COLO829 (cell line): ENCODE results near the gene PYGO2.

Source experiments
- DNase-seq: peaks from one replicate; pipeline ENCODE4 v3.0.0; 2012; ENCODE audit warnings: low spot score

PYGO2 gene

DNA sequence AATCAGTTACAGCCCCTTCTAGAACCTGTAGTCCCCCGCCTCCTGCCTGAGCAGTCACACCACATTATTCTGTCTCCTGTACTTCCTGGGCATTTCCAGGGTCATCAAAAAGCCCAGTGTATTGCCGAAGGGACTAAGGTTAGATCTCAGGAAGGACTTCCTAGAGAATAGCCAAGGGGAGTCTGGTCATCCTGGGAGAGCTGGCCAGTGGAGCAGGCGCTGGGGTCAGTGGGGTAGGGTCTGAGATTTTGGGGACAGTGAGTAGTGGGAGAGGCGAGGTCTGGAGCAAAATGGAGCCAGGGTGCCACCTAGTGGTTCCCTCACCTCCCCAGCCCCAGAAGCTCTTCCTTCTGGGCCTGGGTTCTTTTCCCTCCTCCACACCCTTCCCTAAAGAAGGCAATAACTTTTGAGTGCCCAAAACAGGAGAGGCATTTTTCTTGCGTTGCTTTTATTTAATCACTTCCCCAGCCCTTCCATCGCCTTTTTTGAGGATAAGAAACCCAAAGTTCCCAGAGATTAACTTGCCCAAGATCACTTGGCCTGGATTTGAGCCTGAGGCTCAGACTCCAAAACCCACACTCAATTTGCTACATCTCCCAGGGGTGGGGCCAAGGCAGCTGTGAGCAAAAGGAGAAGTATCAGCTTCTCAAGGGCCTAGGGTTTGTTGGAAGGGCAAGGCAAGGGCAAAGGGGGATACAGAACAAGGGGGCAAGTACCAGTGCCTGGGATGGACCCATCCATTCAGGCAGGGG is 17.8 kb downstream of the PYGO2 start:
- DNase-seq, result peak; percentile 50

- no peak for DNase-seq
Observed at GRCh38 chr1:154941333-154942013, 20.1 kb downstream of the PYGO2 start.

GRCh38 chr1:154940651-154941194 is 20.9 kb downstream of the PYGO2 start:
- DNase-seq, result peak; percentile 47

DNA sequence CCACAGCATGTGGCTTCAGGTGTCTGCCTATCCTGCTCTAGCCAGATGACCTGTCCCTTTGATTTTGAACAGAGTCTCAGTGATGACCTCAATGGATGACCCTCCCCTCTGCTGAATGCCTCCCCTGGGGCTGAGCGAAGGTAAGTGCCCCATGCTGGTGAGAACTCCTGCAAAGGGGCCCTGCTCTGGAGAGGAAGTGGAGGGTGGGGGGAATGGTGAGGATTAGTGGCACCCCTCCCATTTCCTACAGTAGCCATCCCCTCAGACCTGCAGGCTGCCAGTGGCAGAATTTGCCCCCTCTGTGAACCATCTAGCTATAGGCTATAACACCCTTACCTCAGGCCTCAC is 21.4 kb downstream of the PYGO2 start:
- DNase-seq, result no peak

DNA sequence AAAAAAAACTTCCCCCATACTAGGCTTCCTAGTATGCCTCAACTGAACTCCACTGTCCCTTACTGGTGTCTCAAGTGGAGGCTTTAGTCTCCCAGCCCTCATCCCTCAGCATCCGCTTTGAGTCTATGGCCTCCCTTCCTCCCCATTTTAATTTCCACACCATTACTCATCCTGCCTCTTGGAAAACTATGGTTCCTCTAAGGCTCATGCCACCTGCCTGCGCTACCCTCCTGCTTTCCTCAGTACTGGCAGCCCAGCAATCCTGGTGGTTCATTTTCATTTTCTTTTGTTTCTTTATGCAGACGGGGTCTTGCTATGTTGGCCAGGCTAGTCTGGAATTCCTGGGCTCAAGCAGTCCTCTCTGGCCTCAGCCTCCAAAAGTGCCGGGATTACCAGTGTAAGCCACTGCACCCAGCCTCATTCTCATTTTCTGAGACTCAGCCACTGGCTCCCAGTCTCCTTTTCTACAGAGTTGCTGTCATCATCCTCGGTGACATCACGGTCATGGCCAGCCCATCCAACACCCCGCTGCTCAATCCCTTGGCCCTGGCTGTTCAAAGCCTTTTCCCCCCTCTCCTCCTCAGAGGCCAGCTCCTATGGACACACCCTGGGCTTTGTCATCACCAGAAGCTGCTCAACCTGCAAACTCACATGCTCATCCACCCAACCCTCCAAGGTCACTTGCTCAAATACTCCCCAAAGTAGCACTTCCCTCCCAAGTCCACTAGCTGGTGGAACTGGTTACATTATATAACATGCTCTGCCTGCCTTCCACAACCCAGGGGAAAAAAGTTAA is 22.8 kb downstream of the PYGO2 start:
- no peak for DNase-seq

GRCh38 chr1:154937988-154938386 is 23.6 kb downstream of the PYGO2 start:
- DNase-seq, result no peak

DNA sequence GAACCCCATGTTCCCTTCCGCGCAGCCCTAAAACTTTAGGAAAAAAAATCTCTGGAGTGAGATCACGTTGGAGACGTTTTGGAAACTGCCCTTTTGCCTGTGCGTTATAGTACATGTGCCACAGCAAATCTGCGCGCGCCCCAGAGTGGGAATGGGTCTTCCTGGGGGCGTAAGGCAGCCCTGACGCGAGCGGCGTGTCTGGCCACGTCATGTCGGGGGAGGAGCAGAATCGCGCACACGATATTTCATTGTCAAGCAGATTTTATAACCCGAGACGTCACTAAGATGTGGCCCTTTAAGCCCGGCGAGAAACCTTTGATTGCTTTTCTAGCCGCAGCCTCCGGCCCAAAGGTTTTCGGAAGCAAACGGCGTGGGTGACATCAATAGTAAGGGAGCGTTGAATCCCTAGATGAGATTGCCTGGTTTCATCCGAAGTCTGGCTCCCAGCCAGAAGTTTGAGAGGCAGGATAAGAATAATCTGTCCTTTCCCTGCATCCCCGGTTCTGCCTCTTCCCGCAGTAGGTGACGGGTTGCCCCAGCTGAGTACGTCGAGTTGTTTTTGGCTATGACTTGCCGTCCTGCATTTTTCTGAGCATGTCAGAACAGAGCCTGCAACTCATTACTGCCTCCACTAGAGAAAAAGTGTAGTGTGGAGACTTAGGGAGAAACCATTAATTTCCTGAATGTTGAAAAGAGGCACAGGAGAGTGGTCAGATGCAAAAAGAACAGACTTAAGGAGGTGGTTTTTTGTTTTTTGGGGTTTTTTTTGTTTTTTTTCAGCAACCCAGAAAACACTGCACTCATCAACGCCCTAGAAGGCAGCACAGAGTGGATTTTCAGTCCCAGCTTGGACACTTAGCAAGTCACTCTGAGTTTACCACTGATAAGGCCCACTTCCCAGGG is 24.2 kb downstream of the PYGO2 start:
- DNase-seq, result peak; percentile 98

GRCh38 chr1:154936555-154937084 is 25.0 kb downstream of the PYGO2 start, which contains the start of gene PMVK:
Gene PMVK (minus strand): TSS chr1:154936719. CDS start chr1:154936685, 34 bp downstream.
- DNase-seq, result peak; percentile 98

DNA sequence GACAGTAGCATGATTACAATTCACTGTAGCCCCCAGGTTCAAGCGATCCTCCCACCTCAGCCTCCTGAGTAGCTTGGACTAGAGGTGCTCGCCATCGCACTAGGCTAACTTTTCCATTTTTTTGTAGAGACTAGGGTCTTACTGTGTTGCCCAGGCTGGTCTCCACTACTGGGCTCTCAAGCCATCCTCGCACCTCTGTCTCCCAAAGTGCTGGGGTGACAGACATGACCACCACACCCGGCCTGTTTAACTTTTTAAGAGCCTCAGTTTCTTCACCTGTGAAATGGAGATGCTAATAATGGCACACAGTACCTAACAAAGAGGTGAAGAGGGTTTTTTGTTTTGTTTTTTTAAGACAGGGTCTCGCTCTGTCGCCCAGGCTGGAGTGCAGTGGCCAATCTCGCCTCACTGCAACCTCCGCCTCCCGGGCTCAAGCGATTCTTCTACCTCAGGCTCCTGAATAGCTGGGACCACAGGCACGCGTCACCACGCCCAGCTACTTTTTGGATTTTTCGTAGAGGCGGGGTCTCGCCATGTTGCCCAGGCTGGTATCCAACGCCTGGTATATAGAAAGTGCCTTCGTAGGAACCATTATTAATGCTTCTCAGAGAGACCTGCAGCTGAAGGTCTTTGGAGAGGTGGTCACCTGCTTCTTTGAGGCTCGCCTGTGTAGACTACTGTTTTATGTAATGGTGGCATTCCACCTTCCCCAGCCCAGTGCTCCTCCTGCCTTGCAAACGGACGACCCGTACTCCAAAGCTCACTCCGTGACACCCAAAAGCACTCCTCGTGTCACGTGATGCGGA is 25.6 kb downstream of the PYGO2 start:
- DNase-seq, result no peak

DNA sequence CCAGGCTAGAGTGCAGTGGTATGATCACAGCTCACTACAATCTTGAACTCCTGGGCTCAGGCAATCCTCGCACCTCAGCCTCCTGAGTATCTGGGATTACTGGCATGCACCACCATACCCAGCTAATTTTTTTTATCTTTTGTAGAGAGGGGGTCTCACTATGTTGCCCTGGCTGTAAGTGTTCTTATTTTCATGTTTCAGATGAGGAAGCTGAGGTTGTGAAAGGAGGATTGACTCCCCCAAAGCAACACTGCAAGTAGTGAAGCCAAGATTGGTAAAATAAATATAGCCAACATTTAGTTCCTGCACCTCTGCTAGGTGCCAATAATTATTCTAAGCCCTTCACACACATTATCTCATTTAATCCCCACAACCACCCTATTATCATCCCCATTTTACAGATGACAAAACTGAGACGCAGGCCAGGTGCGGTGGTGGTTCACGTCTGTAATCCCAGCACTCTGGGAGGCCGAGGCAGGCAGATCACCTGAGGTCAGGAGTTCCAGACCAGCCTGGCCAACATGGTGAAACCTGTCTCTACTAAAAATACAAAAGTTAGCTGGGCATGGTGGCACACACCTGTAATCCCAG is 27.1 kb downstream of the PYGO2 start:
- no peak for DNase-seq

GRCh38 chr1:154931940-154932487 is 29.6 kb downstream of the PYGO2 start:
- no peak for DNase-seq

GRCh38 chr1:154926201-154926600 is 35.4 kb downstream of the PYGO2 start:
- no peak for DNase-seq

DNA sequence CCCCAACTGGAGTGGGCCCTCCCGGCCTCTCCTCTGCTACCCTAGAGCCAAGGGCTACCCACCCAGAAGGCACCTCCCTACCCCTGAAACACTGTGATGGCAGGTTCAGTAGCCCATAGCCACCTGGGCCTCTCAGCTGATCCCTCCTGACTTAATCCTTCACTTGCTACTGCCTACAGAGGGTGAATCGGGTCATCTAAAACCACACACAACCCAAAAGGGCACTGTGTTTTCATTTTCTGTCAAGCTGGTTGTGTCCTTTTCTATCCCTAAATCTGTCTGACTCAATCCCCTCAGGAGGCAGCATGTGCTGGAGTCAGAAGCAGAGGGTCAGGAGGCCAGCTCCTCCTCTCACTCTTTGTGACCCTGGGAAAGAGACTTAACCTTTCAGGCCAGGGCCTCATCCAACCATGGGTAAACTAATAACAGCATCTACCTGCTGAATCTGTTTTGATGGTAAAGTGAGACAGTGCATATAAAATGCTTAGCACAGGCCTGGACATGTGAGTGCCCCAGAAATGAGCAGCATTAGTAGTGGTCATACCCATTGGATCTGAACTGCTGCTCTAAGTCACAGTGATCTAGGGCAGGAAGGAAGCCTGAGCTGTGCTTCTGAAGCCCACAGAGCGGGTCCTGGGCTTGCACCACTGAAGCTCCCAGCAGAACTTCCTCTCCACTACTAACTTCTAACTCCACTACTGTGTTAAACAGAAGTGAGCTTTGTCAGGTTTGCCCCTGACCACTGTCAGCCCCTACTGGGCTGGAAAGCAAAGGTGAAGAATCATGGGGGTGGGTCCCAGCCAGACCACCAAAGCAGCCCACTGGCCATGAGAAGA is 36.0 kb downstream of the PYGO2 start:
- DNase-seq, result no peak

GRCh38 chr1:154923695-154924094 is 37.9 kb downstream of the PYGO2 start:
- DNase-seq, result no peak

DNA sequence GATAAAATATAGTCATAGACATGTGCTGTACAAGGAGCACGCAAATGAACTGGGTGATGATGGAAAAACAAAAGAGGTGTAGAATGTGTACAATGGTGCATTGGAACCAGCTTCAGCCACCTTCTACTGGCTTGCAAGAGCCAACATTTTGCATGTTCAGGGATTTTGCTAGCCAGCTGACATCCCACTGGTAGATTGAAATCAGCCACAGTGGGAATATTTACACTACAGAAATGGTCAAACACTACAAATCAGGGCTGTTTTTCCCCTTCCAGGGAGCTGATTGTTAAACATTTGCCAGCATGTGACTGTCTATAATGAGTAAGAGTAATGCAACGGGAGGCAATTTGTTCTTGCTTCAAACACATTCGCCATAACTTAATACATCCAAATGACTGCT is 48.3 kb downstream of the PYGO2 start:
- no peak for DNase-seq

DNA sequence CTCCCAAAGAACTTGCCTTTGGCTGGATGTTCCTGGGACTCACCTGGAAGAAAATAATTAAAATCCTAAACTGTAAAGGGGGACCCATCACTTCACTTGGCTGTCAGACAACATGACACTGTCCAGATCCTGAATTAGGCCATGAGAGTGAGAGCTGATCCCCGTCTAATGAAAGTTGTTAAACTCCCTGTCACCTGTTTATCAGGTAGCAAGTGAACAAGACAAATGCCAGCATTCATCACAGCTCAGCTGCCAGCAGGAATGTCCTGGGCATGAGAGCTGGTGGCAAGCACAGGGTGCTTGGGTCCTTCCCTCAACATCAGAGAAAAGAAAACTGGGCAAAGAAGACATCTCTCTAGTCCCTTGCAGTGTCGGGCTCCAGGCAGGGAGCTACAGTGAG is 48.8 kb downstream of the PYGO2 start:
- no peak for DNase-seq

DNA sequence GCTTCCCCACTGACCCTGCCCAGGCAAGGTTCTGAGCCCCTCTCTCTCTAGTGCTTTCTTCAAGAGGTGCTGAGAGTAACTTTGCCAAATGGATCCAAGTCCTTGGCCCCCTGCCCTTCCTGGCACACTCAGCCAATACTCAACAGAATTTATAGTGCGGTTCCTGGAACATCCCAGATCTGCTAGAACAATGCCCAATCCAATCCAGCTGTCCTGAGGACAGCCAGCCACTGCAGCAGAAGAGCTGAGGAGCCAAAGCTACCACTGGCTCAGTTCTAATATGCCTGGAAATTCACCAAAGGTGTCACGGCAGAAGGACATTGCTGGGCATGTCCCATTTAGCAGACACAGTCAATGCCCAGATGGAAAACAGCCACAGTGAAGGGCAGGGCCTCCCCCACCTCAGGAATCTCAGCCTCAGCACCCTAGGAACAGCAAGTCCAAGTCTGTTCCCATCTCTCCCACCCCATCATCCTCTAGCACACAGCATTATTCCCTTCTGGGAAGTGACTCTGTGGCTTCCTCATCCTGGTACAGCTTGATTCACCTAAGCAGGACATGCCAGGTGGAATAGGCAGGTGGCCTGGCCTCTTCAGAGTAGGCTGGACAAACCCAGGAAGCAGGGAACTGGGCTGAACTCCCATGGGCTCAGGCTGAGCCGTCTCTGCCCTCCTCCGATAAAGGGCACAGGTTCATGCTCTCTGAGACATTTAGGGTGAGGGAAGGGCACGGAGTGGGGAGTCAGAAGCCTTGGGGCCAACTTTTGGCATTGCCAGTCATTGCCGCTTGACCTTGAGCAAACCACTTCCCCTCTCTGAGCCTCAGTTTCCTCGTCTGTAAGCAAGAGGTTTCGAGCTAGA is 49.7 kb downstream of the PYGO2 start:
- DNase-seq, result no peak

DNA sequence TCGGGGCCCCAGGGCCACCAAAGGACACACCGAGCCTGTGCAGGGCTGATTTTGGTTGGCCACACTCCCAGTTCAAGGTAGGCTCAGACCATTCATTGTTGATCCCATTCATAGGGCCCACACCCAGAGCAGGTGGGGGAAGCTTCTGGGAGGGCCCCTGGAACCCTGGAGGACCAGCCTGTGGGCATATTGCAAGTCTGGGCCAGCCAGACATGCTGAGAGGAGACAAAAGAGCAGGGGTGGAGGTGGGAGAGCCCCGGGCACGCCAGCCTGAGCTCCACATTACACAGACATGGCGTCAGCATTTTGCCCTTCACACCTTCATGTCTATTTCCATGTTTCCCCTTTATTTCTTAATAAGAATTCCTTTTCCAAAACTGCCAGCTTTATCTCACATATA is 50.7 kb downstream of the PYGO2 start:
- DNase-seq, result no peak
